ENCODE data around the gene GBA3.

Gene GBA3

GRCh38 chr4:22712105-22712504, 19.4 kb downstream of the GBA3 start:
- no peak overlapping the region for H3K4me3 ChIP-seq (ENCODE audit: low read depth, low read length)
- TF ChIP-seq CTCF (IDR thresholded peaks at IDR 0.05; ENCODE audit: low read depth, low read length, missing control alignments): no peak
- no peak for DNase-seq (ENCODE audit: low read depth)

- H3K4me3 ChIP-seq (ENCODE audit: low read depth, low read length): no peak overlapping the region
- TF ChIP-seq CTCF (IDR thresholded peaks at IDR 0.05; ENCODE audit: low read depth, low read length, missing control alignments): no peak
- DNase-seq (ENCODE audit: low read depth): no peak
These were observed 19.8 kb downstream of the GBA3 start for GRCh38 chr4:22712529-22712928.

- DNase-seq (ENCODE audit: low read depth): no peak
- H3K4me3 ChIP-seq (ENCODE audit: low read depth, low read length): no peak overlapping the region
- TF ChIP-seq CTCF (IDR thresholded peaks at IDR 0.05; ENCODE audit: low read depth, low read length, missing control alignments): no peak
These were observed 21.1 kb downstream of the GBA3 start for GRCh38 chr4:22713841-22714240.

GRCh38 chr4:22719218-22719617, 26.5 kb downstream of the GBA3 start:
- DNase-seq (ENCODE audit: low read depth): no peak
- no peak for TF ChIP-seq CTCF (IDR thresholded peaks at IDR 0.05; ENCODE audit: low read depth, low read length, missing control alignments)
- H3K4me3 ChIP-seq (ENCODE audit: low read depth, low read length): no peak overlapping the region

GRCh38 chr4:22720091-22720490, 27.4 kb downstream of the GBA3 start:
- H3K4me3 ChIP-seq (ENCODE audit: low read depth, low read length): no peak overlapping the region
- no peak for TF ChIP-seq CTCF (IDR thresholded peaks at IDR 0.05; ENCODE audit: low read depth, low read length, missing control alignments)
- DNase-seq (ENCODE audit: low read depth): no peak

- no peak overlapping the region for H3K4me3 ChIP-seq (ENCODE audit: low read depth, low read length)
- DNase-seq (ENCODE audit: low read depth): no peak
- no peak for TF ChIP-seq CTCF (IDR thresholded peaks at IDR 0.05; ENCODE audit: low read depth, low read length, missing control alignments)
These were observed 28.5 kb downstream of the GBA3 start for GRCh38 chr4:22721204-22721603.

GRCh38 chr4:22730021-22730420, 37.3 kb downstream of the GBA3 start:
- DNase-seq (ENCODE audit: low read depth): no peak
- no peak overlapping the region for H3K4me3 ChIP-seq (ENCODE audit: low read depth, low read length)
- no peak for TF ChIP-seq CTCF (IDR thresholded peaks at IDR 0.05; ENCODE audit: low read depth, low read length, missing control alignments)

All from GM12864 (cell line).